Renal cortex interstitium (tissue), 11 donors: ENCODE measurements around the gene ALOX5. TPM values are rescaled to one million over a fixed set of nuclear protein-coding genes. Genes with fewer than 3 reads are reported as not detected.

Experiments used
- DNase-seq, 11 donors: peaks; one replicate each; pipeline ENCODE4 v3.0.0-alpha.2; 2013; ENCODE audit warnings: low read depth in 9 of 11, low spot score in 4 of 11; ENCODE audit errors: extremely low read depth in 1 of 11
- polyA plus RNA-seq, 3 donors: library from polyadenylated mRNA; unstranded; fragments of 120-200 nt; gene quantifications; one replicate each; pipeline ENCODE4 v1.2.1, GENCODE V29; 2013; ENCODE audit not compliant: insufficient read length in 3 of 3

The ALOX5 gene
- polyA plus RNA-seq, 3 donors, result 3.0 to 4.1 (median 3.5) TPM

GRCh38 chr10:45452268-45452667 lies 78.3 kb downstream of the ALOX5 start:
- DNase-seq, result no peak

DNA sequence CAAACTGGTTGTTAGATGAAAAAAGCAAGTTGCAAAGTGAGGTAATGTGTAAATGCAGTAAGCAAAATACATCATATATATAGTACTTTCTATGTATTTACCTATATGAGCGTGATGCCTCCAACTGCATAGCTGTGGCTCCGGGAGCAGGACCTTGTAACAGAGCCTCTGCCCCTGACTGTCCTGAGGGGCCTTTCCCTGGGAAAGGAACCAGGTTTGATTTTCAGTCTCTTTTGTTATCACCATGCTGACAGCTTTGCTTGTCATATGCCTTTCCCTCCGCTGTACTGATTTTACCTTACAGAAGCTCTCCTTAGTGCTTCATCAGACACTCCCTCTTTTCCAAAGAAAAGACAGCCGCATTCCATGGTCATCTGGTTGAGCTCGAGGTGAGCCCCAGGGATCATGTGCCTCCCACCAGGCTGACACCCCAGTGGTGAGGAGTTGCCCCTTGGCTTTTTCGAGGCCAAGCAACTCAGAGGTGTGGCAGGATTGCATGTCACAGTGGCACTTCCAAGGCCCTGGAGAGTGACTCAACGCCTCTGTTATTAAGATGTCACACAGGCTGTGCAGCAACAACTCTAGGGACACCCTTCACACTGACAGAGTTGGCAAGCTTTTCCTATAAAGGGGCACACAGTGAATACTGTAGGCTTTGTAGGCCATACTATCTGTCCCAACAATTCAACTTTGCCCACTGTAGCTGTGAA lies 78.9 kb downstream of the ALOX5 start:
- DNase-seq, result no peak

DNA sequence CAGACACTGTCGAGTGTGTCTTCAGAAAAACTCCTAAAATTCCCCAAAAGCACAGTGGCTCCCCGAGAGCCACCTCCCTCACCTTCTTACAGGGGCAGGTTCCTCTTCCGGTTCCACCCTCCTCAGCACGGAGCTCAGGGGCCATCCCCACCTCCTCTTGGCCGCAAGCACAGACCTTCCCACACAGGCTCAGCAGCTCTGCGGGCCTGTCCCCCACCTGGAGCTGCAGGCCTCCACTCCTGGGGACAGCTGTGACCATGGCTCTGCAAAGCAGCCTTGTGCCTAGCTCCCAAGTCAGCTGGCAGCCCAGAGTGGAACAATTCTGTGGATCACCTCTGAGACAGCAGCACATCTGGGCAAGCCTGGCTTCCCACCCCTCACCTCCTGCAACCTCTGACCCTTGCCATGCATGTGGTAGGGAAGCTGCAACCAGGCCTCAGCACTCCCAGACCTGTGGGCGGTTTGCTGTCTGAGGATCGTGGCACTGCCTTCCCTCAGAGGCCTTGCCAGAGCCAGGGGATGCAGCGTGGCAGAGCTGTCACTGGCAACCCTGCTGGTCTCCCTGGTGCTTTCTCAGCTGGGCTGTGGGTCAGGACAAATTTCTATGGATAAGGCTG lies 79.7 kb downstream of the ALOX5 start:
- DNase-seq, result no peak

- no peak for DNase-seq
These were observed 80.2 kb downstream of the ALOX5 start for GRCh38 chr10:45454262-45454661.

- no peak for DNase-seq
These were observed 80.8 kb downstream of the ALOX5 start for GRCh38 chr10:45454859-45455258.

- no peak for DNase-seq
These were observed 82.2 kb downstream of the ALOX5 start for GRCh38 chr10:45456233-45456632.

- DNase-seq, result no peak
These were observed 82.8 kb downstream of the ALOX5 start for GRCh38 chr10:45456822-45457221.

- no peak for DNase-seq
These were observed 83.5 kb downstream of the ALOX5 start for GRCh38 chr10:45457487-45457886.

DNA sequence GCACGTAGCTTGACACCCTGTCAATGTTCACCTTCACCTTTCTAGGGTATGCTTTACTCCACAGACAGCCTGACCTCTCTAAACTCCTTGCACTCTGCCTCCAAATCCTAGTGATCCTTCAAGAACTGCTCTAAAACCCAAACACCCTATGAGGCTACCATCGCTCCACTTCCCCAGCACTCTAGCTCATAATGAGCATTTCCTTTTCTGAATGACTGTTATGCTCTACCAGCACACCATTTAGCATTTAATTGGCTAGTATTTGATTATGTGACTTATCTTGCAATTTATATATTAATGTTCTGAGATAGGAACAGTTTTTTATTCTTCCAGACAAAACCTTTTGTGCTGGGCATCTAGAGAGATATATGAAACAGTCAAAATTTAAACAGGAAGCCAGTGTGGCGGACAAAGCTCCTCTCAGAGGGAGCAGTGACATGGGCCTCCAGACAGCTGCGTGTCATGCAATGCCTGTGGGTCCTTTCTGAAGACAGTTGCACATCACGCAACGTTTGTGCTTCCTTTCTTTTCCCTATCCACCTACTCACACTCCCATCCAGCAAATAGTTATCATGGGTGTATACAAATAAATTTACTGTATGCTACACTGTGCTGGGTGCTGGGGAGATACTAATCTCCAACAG lies 86.3 kb downstream of the ALOX5 start:
- DNase-seq, result no peak

GRCh38 chr10:45461034-45461433 lies 87.0 kb downstream of the ALOX5 start:
- DNase-seq, result no peak

GRCh38 chr10:45463244-45464116 lies 89.5 kb downstream of the ALOX5 start:
- no peak for DNase-seq

DNA sequence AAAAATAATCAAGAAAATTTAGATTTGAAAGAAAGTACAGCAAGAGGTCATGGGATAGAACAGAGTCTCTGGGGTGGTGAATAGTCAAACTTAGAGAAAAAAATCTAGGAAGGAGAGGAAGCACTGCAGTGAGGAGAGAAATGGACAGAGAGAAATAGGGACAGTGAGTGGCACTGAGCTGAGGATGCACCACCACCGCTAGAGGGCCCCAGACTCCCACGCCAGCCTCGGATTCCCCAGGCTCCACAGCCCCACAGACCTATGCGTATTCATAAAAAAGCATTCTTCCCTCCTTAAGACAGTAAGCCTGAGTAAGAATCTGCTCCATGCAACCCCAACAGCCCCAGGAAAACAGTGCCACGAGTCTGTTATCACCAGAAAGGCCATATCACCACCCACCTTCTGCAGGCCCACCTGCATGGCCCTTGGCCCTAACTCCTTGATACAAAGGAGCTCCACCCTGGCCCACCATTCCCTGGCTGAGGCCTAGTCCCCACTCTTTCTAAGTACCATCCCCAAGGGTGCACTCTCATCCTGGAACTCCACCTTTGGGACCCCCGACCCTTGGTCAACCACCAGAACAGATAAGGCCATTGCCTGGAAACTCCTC lies 91.0 kb downstream of the ALOX5 start:
- DNase-seq, result peak; percentile 33 to 77 (median 59)

- DNase-seq, result no peak
These were observed 92.8 kb downstream of the ALOX5 start for GRCh38 chr10:45466784-45467183.

GRCh38 chr10:45468079-45468478 lies 94.1 kb downstream of the ALOX5 start:
- no peak for DNase-seq

GRCh38 chr10:45470098-45471012 lies 96.3 kb downstream of the ALOX5 start:
- no peak for DNase-seq

DNA sequence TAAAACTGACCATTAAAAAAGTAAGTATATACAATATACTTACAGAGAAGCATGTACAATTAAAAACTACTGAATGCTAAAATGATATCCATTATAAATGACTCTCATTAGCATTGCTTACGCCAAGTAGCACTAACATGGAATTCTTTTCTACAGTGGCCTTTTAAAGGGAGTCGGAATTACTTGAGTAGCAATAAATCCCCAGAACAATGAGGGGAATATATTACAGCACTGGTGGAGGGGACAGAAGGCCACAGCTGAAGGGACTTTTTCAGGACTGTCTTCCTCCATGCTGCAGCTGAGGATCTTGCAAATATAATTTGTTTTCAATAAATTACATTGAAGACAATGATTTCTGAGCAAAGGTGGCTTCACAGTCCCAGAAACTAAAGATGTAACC lies 97.0 kb downstream of the ALOX5 start:
- no peak for DNase-seq

- no peak for DNase-seq
These were observed 97.7 kb downstream of the ALOX5 start for GRCh38 chr10:45471531-45472310.
